ENCODE measurements around the gene TMEM100.
"Not testable (repeated sequence)": the region's sequence is repeated elsewhere in the genome, so short reads cannot be mapped to it uniquely, and the experiment has no call there.

TMEM100 gene

GRCh38 chr17:55680686-55681341, 41.9 kb downstream of the TMEM100 start:
- TF ChIP-seq SPI1 (IDR thresholded peaks at IDR 0.05; ENCODE audit: low read depth, low read length) (no peak), POLR2AphosphoS5 (IDR thresholded peaks at IDR 0.05; ENCODE audit: low read depth, low read length) (no peak), TAF1 (IDR thresholded peaks at IDR 0.05; ENCODE audit: low read depth, low read length) (no peak), PAX5 (IDR thresholded peaks at IDR 0.05; ENCODE audit: insufficient read depth, low read length, severe bottlenecking) (no peak), POU2F2 (IDR thresholded peaks at IDR 0.05; ENCODE audit: low read depth, low read length) (no peak), POLR2A (IDR thresholded peaks at IDR 0.05; ENCODE audit: low read depth, low read length) (no peak)
- no peak for DNase-seq (ENCODE audit: insufficient read length, low spot score)
- FAIRE-seq = no peak

GRCh38 chr17:55677446-55677845, 45.2 kb downstream of the TMEM100 start:
- no peak for TF ChIP-seq POU2F2 (IDR thresholded peaks at IDR 0.05; ENCODE audit: low read depth, low read length)
- FAIRE-seq (no peak), DNase-seq (ENCODE audit: insufficient read length, low spot score) (no peak)

GRCh38 chr17:55676274-55676673, 46.4 kb downstream of the TMEM100 start:
- TF ChIP-seq POU2F2 (IDR thresholded peaks at IDR 0.05; ENCODE audit: low read depth, low read length) = no peak
- TF ChIP-seq POLR2AphosphoS5 (IDR thresholded peaks at IDR 0.05; ENCODE audit: low read depth, low read length) = no peak
- no peak for TF ChIP-seq SPI1 (IDR thresholded peaks at IDR 0.05; ENCODE audit: low read depth, low read length)
- no peak for TF ChIP-seq PAX5 (IDR thresholded peaks at IDR 0.05; ENCODE audit: insufficient read depth, low read length, severe bottlenecking)
- no peak for TF ChIP-seq TAF1 (IDR thresholded peaks at IDR 0.05; ENCODE audit: low read depth, low read length)
- no peak for TF ChIP-seq POLR2A (IDR thresholded peaks at IDR 0.05; ENCODE audit: low read depth, low read length)
- DNase-seq (ENCODE audit: insufficient read length, low spot score) (no peak), FAIRE-seq (no peak)

- no peak for TF ChIP-seq PAX5 (IDR thresholded peaks at IDR 0.05; ENCODE audit: insufficient read depth, low read length, severe bottlenecking)
- no peak for TF ChIP-seq POLR2A (IDR thresholded peaks at IDR 0.05; ENCODE audit: low read depth, low read length)
- no peak for TF ChIP-seq SPI1 (IDR thresholded peaks at IDR 0.05; ENCODE audit: low read depth, low read length)
- no peak for TF ChIP-seq POLR2AphosphoS5 (IDR thresholded peaks at IDR 0.05; ENCODE audit: low read depth, low read length)
- TF ChIP-seq TAF1 (IDR thresholded peaks at IDR 0.05; ENCODE audit: low read depth, low read length) = no peak
- no peak for TF ChIP-seq POU2F2 (IDR thresholded peaks at IDR 0.05; ENCODE audit: low read depth, low read length)
- FAIRE-seq = no peak
- no peak for DNase-seq (ENCODE audit: insufficient read length, low spot score)
Measured at GRCh38 chr17:55673743-55674506, 48.7 kb downstream of the TMEM100 start.

- TF ChIP-seq SPI1 (IDR thresholded peaks at IDR 0.05; ENCODE audit: low read depth, low read length) (peak; percentile 30; the same call in 1 of the 2 replicates), TAF1 (IDR thresholded peaks at IDR 0.05; ENCODE audit: low read depth, low read length) (no peak)
- DNase-seq (ENCODE audit: insufficient read length, low spot score) = no peak
- no peak for FAIRE-seq
Measured at GRCh38 chr17:55672585-55673501, 49.8 kb downstream of the TMEM100 start.

- not testable (repeated sequence) for DNase-seq (ENCODE audit: insufficient read length, low spot score); FAIRE-seq
Measured at GRCh38 chr17:55672010-55672409, 50.7 kb downstream of the TMEM100 start.
